Activated CD8-positive, alpha-beta T cell treated with anti-CD3 and anti-CD28 coated beads for 36 hours (primary cell): ENCODE data around the gene GRID2. TPM values are rescaled to one million over a fixed set of nuclear protein-coding genes. Genes with fewer than 3 reads are reported as not detected.

ENCODE experiments used
- ATAC-seq: fragments of 200-7000 bp; cut with Tn5 transposase; one replicate; pipeline ENCODE4 v1.10.0; 2021; ENCODE audit warnings: mild to moderate bottlenecking, moderate library complexity
- CTCF ChIA-PET: fragments of 350-600 bp; sonication (Branson Sonifier 250); formaldehyde crosslinking; loops from one replicate; lab custom pipeline; 2021; ENCODE audit warnings: antibody characterized with exemption; lab: Charles Lee
- POLR2A ChIA-PET: fragments of 350-600 bp; sonication (Branson Sonifier 250); formaldehyde crosslinking; loops from one replicate; lab custom pipeline; 2021; ENCODE audit warnings: antibody characterized with exemption; lab: Charles Lee
- DNase-seq: peaks from one replicate; pipeline ENCODE4 v3.0.0-alpha.2; 2020
- H3K27ac Mint-ChIP-seq: one replicate; pipeline ENCODE4 v1.8.0; 2021; ENCODE audit warnings: mild to moderate bottlenecking, mixed read lengths
- H3K27me3 Mint-ChIP-seq: one replicate; pipeline ENCODE4 v1.8.0; 2021; ENCODE audit warnings: mixed read lengths
- H3K36me3 Mint-ChIP-seq: one replicate; pipeline ENCODE4 v1.8.0; 2021; ENCODE audit warnings: low read depth, mixed read lengths
- H3K4me1 Mint-ChIP-seq: one replicate; pipeline ENCODE4 v1.8.0; 2021; ENCODE audit warnings: low read depth, mixed read lengths
- H3K4me3 Mint-ChIP-seq: one replicate; pipeline ENCODE4 v1.8.0; 2021; ENCODE audit warnings: mild to moderate bottlenecking, moderate library complexity, mixed read lengths
- H3K9me3 Mint-ChIP-seq: one replicate; pipeline ENCODE4 v1.8.0; 2021; ENCODE audit warnings: mixed read lengths
- intact Hi-C: fragments of 100-400 bp; cut with micrococcal nuclease; formaldehyde crosslinking; loops from one replicate; pipeline ENCODE4 v1.10.0; 2022
- total RNA-seq, 2 experiments: library from RNA; stranded (reverse); gene quantifications; one replicate each; pipeline ENCODE4 v1.2.3, GENCODE V29; 2021
- TF ChIP-seq, protein P1 (sequence below): fragments of 200-600 bp; IDR thresholded peaks from one replicate; pipeline ENCODE4 v1.8.0; 2022; ENCODE audit warnings: antibody characterized with exemption, mild to moderate bottlenecking

Gene GRID2
- total RNA-seq, 2 experiments from 2014 or later = not detected

GRCh38 chr4:92317047-92317446, 13.3 kb downstream of the GRID2 start:
- TF ChIP-seq, protein P1, sequence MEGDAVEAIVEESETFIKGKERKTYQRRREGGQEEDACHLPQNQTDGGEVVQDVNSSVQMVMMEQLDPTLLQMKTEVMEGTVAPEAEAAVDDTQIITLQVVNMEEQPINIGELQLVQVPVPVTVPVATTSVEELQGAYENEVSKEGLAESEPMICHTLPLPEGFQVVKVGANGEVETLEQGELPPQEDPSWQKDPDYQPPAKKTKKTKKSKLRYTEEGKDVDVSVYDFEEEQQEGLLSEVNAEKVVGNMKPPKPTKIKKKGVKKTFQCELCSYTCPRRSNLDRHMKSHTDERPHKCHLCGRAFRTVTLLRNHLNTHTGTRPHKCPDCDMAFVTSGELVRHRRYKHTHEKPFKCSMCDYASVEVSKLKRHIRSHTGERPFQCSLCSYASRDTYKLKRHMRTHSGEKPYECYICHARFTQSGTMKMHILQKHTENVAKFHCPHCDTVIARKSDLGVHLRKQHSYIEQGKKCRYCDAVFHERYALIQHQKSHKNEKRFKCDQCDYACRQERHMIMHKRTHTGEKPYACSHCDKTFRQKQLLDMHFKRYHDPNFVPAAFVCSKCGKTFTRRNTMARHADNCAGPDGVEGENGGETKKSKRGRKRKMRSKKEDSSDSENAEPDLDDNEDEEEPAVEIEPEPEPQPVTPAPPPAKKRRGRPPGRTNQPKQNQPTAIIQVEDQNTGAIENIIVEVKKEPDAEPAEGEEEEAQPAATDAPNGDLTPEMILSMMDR = no peak
- POLR2A ChIA-PET = no interaction called here

GRCh38 chr4:92328095-92328494, 24.3 kb downstream of the GRID2 start:
- ATAC-seq (no peak), DNase-seq (no peak)
- Mint-ChIP-seq H3K36me3 (no peaks in the 10 kb centered on the region), H3K4me3 (no peak overlapping the region), H3K4me1 (no peaks in the 10 kb centered on the region), H3K27me3 (no peaks in the 10 kb centered on the region), H3K9me3 (no peaks in the 10 kb centered on the region), H3K27ac (no peak overlapping the region)
- TF ChIP-seq, protein P1 = no peak
- POLR2A ChIA-PET = no interaction called here
- intact Hi-C loops = no loop called here
- CTCF ChIA-PET = no interaction called here

More at GRCh38 chr4:92317047-92317446, 13.3 kb downstream of the GRID2 start:
- no peaks in the 10 kb centered on the region for H3K36me3 Mint-ChIP-seq
- H3K9me3 Mint-ChIP-seq = peaks cover 4% of the 10 kb centered on the region
- H3K4me1 Mint-ChIP-seq = no peaks in the 10 kb centered on the region
- CTCF ChIA-PET = no interaction called here
- intact Hi-C loops = no loop called here
- no peaks in the 10 kb centered on the region for H3K27me3 Mint-ChIP-seq
- no peak overlapping the region for H3K27ac Mint-ChIP-seq
- no peak overlapping the region for H3K4me3 Mint-ChIP-seq
- ATAC-seq (no peak), DNase-seq (no peak)

GRCh38 chr4:92333016-92333415, 29.2 kb downstream of the GRID2 start:
- H3K9me3 Mint-ChIP-seq = peaks cover 3% of the 10 kb centered on the region
- intact Hi-C loops = no loop called here
- ChIA-PET POLR2A (no interaction called here), CTCF (no interaction called here)
- H3K36me3 Mint-ChIP-seq = no peaks in the 10 kb centered on the region
- no peak for DNase-seq
- ATAC-seq = no peak
- no peak overlapping the region for H3K4me3 Mint-ChIP-seq
- TF ChIP-seq, protein P1 = no peak
- H3K27ac Mint-ChIP-seq = no peak overlapping the region
- no peaks in the 10 kb centered on the region for H3K4me1 Mint-ChIP-seq
- H3K27me3 Mint-ChIP-seq = no peaks in the 10 kb centered on the region

DNA sequence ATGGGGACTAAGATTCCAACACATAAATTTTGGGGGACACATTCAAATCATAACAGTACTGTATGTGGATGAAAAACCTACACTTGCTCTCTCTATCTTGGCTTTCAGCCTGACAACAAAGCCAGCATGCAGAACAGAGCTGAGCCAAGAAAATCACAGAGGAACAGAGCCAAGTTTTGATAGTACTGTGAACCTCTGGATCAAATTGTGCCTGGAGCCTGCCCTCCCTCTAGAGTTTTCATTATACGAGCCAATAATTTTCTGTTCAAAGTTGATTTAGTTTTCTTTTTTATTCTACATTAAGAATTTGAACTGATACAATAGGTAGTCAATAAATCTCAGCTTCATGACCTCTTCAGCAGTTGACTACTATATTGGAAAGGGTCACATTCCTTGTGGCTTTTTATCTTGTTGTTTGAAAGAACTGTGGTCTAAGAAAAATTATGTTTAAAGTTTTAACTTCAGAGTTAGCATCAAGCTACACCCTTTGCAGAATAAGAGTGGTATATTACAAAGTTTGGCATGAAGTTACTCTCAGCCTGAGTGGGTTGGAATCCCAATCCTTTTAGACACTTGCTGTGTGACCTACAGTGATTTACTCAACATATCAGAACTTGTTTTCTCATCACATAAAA, 31.1 kb downstream of the GRID2 start:
- H3K9me3 Mint-ChIP-seq = peaks cover 3% of the 10 kb centered on the region
- POLR2A ChIA-PET = no interaction called here
- CTCF ChIA-PET = no interaction called here
- no peaks in the 10 kb centered on the region for H3K36me3 Mint-ChIP-seq
- intact Hi-C loops = no loop called here
- DNase-seq (no peak), ATAC-seq (no peak)
- no peak overlapping the region for H3K27ac Mint-ChIP-seq
- H3K4me1 Mint-ChIP-seq = no peaks in the 10 kb centered on the region
- TF ChIP-seq, protein P1 = no peak
- H3K27me3 Mint-ChIP-seq = no peaks in the 10 kb centered on the region
- H3K4me3 Mint-ChIP-seq = no peak overlapping the region

- ATAC-seq (no peak), DNase-seq (no peak)
- no peaks in the 10 kb centered on the region for H3K4me1 Mint-ChIP-seq
- no peaks in the 10 kb centered on the region for H3K27me3 Mint-ChIP-seq
- intact Hi-C loops = no loop called here
- ChIA-PET POLR2A (no interaction called here), CTCF (no interaction called here)
- H3K36me3 Mint-ChIP-seq = no peaks in the 10 kb centered on the region
- no peak overlapping the region for H3K4me3 Mint-ChIP-seq
- TF ChIP-seq, protein P1 = no peak
- H3K27ac Mint-ChIP-seq = no peak overlapping the region
- no peaks in the 10 kb centered on the region for H3K9me3 Mint-ChIP-seq
These were observed 35.9 kb downstream of the GRID2 start for GRCh38 chr4:92339676-92340075.
